ENCODE measurements around the gene RAP1GAP.

RAP1GAP gene

DNA sequence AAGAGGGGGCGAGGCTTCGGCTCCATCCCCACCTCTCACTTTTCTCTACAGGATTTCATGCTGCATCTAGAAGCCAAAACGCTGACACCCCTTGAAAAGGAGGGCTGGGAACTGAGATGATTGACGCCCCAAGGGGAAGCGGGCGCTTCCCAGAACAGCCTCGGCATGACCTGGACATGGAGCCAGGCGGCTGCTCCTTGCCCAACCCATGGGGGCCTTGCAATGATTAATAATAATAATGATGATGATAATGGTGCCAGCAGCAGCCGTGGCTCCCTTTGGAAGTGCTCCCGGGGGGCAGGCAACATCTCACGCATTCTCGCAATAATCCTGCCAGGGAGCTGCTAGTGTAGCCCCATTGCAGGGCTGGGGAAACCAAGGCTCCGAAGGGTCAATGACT is 78.2 kb downstream of the RAP1GAP start:
- no peak for DNase-seq (ENCODE audit: low spot score)

DNA sequence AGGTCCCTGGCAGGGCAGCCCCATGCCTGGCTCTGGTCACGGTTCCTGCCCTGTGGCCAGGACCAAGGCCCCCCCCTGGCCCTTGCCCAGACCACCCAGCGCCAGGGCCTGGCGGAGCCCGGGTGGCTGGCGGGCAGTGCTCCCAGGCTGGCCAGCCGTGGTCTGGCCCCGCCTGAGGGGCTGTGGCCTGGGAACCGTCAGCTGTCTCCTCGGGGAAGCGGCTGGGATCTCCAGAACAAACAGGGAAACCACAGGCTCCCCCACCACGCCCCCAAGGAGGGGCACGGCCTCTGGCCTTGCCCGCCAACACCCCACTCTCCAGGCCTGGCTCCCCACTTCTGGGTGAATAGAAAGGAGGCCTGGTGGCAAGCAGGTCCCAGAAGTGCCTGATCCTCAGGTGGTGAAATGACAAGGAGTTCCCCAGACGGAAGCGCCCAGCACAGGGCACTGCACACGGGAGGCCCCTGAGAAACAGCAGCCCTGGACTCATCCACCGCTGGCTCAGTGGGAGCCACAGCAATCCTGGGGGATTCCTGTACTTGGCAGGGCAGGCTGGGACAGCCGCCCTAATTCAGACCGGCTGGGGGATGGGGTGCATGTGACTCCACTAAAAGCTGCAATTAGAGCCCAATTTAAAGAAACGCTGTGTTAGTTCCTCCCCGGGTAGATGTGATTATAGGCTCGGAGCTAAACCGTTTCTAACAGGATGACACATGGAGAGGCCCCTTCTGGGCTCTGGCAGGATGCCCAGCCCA is 78.9 kb downstream of the RAP1GAP start:
- no peak for DNase-seq (ENCODE audit: low spot score)

DNA sequence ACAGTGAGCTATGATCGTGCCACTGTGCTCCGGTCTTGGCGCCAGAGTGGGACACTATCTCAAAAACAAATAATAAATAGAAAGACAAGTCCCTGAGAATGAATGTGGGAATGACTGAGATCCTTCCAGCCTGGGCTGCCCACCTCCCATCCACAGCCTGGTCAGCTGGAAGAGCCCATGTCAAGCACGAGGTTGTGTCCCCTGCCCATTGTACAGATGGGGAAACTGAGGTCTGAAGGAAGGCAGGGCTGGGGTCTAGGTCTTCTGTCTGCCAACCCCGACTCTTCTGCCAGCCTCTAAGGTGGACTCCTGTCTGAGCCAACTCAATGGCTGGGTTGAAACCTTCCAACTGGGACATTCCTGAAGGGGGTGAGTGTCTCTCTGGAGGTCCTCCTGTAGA is 79.5 kb downstream of the RAP1GAP start:
- DNase-seq (ENCODE audit: low spot score): no peak

DNA sequence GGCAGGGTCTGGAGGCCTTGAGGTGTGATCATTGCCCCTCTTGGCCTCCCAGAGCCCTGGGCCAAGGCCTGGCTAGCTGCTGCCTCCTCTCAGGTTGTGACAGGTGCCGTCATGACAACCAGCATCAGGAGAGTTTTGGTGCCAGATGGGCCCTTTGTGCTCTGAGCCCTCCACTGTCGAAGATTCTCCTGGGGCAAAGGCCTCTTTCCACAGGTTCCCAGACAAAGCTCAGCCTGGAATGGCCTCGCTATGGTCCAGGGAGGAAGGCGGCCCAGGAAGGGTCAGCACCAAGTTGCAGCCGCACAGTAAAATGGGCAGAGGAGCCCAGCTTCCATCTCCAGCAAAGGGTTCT is 81.6 kb downstream of the RAP1GAP start:
- no peak for DNase-seq (ENCODE audit: low spot score)

DNA sequence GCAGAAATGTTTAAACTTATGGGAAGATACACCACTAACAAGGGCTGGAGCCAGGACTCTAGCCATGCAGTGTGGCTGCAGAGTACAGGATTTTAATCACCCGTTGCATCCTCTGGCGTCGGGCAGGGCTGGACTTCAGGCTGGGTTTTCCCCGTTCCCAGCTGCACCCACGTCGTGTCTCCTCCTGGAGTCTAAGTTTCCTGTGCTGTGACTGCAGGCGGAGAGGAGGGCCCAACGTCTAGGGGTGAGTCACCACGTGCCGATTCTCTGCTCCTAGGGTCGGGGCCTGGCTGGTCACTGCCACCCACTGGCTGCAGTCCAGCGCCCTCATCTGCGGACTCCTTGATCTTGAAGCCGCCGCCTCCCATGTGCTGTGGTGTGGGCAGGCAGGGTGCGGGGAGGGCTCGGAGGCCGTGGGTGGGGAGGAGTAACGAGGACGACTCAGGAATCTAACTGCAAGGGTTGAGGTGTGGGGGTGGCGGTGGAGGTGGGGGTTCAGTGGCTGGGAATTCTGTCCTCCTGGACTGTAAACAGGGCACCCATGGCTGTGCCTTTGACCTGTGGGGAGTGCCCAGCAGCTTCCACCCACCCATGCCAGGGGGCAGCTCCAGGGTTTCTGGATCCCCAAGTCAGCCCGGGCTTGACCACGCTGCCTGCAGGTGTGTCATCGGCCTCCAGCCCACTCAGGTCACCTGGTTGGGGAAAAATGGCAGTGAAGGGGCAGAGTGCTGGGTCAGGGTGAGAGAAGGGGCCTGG is 82.1 kb downstream of the RAP1GAP start:
- DNase-seq (ENCODE audit: low spot score): no peak

DNA sequence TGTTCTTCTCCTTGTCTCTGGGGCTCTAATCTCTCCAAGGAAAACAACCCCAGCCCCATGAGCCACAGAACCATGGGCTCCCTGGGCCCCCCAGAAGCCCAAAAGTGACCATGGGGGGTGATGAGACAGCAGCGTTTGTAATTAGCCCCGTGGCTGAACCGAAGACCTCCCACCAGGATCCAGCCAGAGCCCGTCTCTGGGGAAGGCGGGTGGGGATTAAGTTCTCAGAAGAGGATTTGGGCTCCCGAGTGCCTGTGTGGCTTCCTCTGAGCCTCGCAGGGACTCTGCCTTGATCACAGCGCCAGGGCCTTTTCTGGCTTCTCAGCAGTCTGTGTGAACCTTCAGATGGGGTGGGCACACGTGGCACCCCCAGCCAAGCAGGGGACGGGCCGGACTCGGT is 82.9 kb downstream of the RAP1GAP start:
- DNase-seq (ENCODE audit: low spot score): no peak

DNA sequence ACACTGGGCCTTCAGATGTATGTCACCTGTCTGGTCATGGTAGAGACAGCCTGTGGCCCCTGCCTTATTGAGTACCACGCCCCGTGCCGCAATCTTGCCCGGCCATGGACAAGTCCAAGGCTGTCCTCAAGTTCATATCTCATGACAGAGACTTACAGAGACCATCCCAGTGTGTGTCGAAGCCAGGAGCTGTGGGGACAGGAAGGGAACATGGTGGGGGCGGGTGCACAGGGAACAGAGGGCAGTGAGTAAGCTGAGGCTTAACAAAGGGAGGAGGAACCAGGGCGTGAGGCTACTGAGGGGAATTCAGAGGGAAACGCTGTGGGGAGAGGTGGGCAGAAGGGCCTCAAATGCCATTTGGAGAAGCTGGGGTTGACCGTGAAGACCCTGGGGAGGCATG is 84.1 kb downstream of the RAP1GAP start:
- no peak for DNase-seq (ENCODE audit: low spot score)

DNA sequence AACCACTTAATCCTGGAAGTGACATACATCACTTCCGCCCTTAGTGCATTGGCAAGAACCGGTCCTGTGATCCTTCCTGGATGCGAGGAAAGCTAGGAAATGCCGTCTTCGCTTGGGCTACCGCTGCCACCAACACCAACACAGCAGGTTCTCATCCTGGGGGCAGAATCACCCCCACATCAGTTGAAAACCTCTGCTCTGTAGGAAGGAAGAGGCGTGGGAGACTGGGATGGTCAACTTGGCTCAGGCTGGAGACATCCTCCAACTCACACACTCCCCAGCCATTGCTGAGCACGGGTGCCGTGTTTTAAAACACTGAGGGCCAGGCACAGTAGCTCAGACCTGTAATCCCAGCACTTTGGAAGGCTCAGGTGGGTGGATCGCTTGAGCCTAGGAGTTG is 85.1 kb downstream of the RAP1GAP start:
- DNase-seq (ENCODE audit: low spot score): no peak

DNA sequence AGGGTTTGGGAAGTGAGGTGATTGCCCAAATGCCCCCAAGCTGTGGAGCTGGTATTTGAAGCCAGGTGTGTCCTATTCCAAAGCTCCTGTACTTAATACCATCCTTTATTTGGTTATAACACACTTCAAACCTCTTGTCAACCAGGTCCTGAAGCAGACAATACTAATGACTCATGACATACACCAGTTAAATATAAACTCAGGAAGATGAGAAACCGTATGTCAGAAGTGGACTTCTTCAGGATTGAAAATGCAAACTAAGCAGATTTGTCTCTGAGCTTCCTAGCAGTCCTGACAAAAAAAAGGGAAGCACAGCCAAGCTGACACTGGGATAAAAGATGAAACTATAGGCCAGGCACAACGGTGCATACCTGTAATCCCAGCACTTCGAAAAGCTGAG is 89.4 kb downstream of the RAP1GAP start:
- DNase-seq (ENCODE audit: low spot score): no peak

DNA sequence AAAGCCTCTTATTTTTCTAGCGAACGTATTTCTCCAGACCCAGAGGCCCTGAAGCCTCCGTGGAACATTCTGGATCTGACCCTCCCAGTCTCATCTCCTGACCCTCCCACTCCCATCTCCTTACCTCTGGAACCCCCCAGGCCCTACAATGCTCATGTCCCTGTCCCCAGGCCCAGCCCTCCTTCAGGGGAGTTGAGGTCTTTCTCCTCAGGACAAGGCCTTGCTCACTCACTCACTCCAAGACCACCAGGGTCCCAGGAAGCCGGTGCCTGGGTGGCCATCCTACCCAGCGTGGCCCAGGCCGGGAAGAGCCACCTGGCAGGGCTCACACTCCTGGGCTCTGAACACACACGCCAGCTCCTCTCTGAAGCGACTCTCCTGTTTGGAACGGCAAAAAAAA is 91.2 kb downstream of the RAP1GAP start:
- DNase-seq (ENCODE audit: low spot score): no peak

DNA sequence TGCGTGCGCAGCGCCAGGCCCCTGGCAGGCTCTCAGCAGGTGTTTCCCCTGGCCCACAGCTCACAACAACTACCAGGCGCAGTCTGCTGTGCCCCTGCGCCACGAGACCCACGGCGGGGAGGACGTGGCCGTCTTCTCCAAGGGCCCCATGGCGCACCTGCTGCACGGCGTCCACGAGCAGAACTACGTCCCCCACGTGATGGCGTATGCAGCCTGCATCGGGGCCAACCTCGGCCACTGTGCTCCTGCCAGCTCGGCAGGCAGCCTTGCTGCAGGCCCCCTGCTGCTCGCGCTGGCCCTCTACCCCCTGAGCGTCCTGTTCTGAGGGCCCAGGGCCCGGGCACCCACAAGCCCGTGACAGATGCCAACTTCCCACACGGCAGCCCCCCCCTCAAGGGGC is 91.8 kb downstream of the RAP1GAP start:
- DNase-seq (ENCODE audit: low spot score): no peak

DNA sequence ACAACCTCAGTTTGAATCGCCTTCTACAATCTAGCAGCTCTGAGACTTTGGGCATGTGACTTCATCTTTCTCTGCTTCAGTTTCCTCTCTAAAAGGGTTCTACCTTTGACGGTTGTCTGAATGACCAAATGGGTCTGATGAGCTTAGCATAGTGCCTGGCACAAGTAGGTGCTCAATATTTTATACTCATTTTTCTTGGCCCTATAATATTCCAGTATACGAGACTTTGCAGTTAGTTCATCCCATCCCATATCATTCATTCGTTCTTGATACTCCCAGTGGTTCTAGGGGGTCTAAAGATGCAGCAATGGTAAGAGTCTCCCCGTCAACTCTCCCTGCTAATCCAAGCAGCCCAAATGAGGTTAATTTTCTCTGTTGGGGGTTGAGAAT is 92.4 kb downstream of the RAP1GAP start:
- no peak for DNase-seq (ENCODE audit: low spot score)

DNA sequence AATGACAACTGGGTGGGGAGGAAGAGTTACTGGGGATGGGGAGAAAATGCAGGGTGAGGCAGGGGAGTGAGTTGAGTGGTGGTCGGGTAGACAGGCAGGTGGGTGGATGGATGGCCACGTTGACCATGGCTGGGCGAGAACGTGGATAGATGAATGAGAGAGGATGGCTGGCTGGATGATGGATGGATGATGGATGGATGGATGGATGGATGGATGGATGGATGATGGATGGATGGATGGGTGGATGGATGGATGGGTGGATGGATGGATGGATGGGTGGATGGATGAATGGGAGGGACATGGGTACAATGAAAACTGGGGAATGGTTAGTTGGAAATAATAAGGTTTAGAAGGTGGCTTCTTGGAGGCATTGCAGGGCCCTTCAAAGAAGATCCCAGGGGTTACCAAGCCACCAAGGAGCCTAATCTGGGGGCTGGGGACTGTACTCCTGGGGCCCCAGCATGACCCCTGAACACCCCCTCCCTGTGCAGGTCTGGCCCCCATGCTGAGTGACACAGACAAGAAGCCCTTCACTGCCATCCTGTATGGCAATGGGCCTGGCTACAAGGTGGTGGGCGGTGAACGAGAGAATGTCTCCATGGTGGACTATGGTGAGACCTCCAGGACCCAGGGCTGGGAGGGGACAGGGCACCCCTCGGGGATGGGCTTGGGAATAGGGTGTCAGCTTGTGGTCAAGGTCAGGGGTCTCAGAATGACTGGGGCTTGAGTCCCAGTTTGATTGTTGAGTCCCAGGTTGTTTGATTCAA is 92.9 kb downstream of the RAP1GAP start:
- no peak for DNase-seq (ENCODE audit: low spot score)

DNA sequence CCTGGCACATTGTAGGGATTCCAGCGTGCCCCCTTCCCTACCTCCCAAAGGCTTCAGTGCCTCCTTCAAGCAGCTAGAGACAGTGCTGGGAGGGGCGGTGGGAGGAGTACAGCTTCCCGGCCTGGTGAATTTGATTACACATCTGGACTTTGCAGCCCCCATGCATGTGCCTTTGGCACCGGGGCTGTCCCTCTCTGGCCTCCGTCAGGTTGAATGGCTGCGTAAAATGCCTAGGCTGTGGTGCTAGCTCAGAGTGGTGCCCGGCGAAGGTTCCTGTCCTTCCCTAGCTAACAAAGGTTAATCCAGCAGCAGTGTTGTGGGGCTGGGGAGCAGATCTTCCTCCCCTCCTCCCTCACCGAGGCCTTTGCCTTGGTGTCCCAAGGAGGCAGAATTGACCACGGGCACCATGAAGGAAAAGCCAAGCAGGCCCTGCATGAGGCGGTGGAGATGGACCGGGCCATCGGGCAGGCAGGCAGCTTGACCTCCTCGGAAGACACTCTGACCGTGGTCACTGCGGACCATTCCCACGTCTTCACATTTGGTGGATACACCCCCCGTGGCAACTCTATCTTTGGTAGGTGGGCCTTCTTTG is 93.7 kb downstream of the RAP1GAP start:
- no peak for DNase-seq (ENCODE audit: low spot score)

DNA sequence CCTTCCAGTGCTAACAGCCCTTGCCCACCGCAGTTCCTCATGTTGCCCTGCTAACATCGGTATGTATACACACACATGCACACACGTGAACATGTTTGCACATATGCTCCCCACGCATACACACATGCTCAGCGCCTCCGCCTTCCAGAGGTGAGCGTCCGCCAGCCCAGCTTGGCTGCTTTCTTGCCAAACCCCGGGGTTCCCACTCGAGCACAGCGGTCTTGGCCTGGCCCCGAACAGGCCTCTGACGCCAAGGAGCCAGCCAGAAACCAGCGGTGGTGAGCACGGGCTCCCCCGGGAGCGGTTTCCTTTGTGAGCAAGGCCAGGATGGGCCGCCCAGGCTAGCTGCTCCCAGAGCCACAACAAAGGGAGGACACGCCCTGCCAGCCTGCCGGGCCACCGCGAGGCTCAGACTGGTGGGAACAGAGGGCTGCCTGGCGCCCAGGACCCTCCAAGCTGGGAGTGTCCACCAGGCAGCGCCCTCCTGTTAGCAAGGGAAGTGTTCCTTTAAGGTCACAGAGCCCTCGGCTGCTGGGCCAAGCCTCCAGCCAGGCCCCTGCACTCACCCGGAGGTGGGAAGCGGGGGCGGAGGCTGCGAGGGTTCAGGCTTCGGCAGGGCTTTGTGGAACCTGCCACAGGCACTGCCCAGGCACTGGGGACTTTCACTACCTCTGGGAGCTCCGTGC is 94.5 kb downstream of the RAP1GAP start:
- no peak for DNase-seq (ENCODE audit: low spot score)

DNA sequence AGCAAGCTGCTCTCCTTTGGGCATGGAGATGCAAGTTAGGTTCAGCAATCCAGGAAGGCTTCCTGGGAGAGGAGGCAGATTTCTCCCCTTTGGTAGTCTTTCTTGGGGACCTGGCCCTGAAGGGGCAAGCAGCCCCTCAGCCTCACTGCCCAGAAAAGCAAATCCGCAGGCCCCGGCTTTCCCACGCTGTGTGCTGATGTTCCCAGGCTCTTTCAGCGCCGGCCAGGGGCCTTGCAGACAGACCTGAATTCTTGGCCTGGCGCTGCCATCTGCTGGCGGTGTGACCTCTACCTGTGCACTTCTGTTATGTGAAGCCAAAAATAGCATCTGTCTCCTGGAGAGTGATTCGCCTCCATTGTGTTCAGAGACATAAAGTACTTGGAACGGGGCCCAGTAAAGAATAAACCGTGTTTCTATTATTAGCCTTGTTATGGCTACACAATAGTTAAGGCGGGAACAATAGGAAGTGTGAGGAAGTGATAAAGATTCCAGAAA is 95.1 kb downstream of the RAP1GAP start:
- DNase-seq (ENCODE audit: low spot score): no peak

DNA sequence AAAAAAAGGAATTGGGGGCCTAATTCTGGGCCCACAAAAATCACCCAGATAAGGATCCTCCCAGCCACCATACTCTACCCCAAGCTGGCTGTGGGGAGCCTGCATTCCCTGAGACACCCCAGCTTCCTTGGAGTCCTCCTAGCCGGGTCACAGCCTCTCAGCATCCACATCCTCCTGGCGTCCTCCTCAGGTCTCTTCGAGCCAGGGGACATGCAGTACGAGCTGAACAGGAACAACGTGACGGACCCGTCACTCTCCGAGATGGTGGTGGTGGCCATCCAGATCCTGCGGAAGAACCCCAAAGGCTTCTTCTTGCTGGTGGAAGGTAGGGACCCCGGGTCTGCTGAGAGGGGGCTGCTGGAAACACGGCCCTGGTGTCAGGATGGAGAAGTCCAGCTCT is 95.7 kb downstream of the RAP1GAP start:
- DNase-seq (ENCODE audit: low spot score): no peak

DNA sequence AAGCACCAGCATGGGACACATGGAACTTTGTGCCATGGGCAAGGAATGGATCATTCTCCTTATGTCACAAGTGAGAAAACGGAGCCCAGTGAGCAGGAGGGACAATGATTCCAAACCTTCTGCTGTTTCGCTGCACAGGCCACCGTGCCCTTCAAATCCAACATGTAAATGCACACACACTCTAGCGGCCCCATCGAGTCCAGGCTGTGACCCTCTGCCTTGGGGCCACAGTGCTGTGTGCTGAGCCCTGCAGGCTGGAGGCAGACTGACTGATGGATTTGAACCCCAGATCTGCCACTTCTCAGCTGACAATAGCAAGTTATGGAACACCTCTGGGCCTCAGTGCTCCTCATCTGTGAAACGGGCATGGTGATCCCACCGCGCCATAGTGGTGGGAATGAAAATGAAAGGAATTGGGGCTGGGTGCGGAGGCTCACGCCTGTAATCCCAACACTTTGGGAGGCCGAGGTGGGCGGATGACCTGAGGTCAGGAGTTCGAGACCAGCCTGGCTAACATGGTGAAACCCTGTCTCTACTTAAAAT is 96.4 kb downstream of the RAP1GAP start:
- DNase-seq (ENCODE audit: low spot score): no peak

DNA sequence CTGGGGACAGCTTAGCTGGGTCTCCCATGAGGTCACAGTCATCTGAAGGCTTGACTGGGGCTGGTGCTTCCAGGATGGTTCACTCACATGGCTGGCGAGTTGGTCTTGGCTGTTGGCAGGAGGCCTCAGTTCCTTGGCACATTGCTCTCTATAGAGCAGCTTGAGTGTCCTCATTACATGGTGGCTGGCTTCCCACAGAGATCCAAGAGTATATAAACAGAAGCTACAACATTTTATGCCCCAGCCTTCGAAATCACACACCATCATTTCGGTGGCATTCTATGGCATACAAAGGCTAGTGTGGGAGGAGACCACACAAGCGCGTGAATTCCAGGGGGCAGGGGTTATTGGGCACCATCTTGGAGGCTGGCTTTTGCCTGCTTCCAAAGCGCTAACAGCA is 96.9 kb downstream of the RAP1GAP start:
- no peak for DNase-seq (ENCODE audit: low spot score)

DNA sequence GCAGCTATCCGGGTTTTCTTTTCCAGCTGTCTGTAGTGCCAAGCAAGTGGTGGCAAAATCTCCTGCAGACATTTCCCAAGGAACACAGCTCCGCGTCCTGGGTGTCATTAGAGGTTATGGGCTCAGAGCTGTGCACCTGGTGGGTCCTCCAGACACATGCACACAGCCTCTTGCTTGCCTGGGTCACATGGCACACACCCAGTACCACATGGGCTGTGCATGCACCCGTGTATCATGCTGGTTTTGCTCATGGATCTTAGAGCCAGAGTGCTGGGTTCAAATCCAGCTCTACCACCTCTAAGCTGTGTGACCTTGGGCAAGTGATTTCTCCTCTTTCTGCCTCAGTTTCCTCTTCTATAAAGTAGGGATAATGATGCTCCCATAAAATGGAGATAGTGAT is 98.3 kb downstream of the RAP1GAP start:
- DNase-seq (ENCODE audit: low spot score): no peak

DNA sequence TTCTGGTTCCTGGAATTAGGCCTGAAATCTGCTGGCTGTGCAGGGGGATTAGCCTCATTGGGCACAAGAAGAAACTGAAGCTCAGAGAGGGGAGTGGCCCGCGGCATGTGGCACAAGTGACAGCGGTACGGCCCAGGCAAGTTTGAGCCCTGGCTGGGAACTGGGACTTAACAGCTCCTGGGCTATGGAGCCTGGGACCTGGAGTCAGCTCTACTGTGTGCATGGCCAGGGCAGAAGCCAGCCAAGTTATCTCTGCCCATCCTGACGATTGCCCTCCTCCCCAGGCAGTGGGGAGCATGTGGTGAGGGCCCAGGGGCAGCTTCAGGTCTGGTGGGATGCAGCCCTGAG is 98.7 kb downstream of the RAP1GAP start:
- DNase-seq (ENCODE audit: low spot score): no peak

Measured in left forelimb (tissue), 1 donor.